GM23338 (cell line): ENCODE results near the gene TMC1.

Experiments
- CREB1 ChIP-seq: fragments of 250-450 bp; sonication (Bioruptor Pico); IDR thresholded peaks from 2 replicates; pipeline ENCODE4 v1.5.0; 2020; ENCODE audit warnings: low read depth, mild to moderate bottlenecking, moderate library complexity
- CTCF ChIP-seq, 2 experiments: fragments of 200-600 bp in 1 of 2; sonication (generic) in 1 of 2; conservative IDR thresholded peaks; 2 replicates each; pipeline versions ENCODE4 v1.5.1 to v1.6.1; 2016 to 2017; ENCODE audit warnings: antibody characterized with exemption in 2 of 2, low read depth in 2 of 2, mild to moderate bottlenecking in 2 of 2, moderate library complexity in 1 of 2
- ETS1 ChIP-seq: IDR thresholded peaks from 2 replicates; pipeline ENCODE4 v1.6.1; 2016; ENCODE audit warnings: antibody characterized with exemption
- EZH2 ChIP-seq: fragments of 200-600 bp; sonication (generic); IDR thresholded peaks from one replicate; pipeline ENCODE4 v1.8.0; 2017; ENCODE audit warnings: antibody characterized with exemption, mild to moderate bottlenecking, low read depth; ENCODE audit not compliant: unreplicated experiment
- EZH2phosphoT487 ChIP-seq: fragments of 200-600 bp; sonication (generic); IDR thresholded peaks from one replicate; pipeline ENCODE4 v1.8.1; 2018; ENCODE audit warnings: antibody characterized with exemption; ENCODE audit not compliant: unreplicated experiment
- JUNB ChIP-seq: IDR thresholded peaks from one replicate; pipeline ENCODE4 v1.6.1; 2016; ENCODE audit warnings: antibody characterized with exemption; ENCODE audit not compliant: unreplicated experiment
- NANOG ChIP-seq: IDR thresholded peaks from 2 replicates; pipeline ENCODE4 v1.6.1; 2016; ENCODE audit warnings: antibody characterized with exemption, borderline replicate concordance
- POLR2AphosphoS5 ChIP-seq: IDR thresholded peaks from 2 replicates; pipeline ENCODE4 v1.6.1; 2016; ENCODE audit warnings: antibody characterized with exemption, low read depth
- REST ChIP-seq: IDR thresholded peaks from one replicate; pipeline ENCODE4 v1.6.1; 2018; ENCODE audit warnings: antibody characterized with exemption; ENCODE audit not compliant: unreplicated experiment
- STAT1 ChIP-seq: IDR thresholded peaks from one replicate; pipeline ENCODE4 v1.6.1; 2016; ENCODE audit warnings: antibody characterized with exemption; ENCODE audit not compliant: unreplicated experiment
- ZNF114 ChIP-seq: fragments of 250-450 bp; sonication (Bioruptor Pico); IDR thresholded peaks from 2 replicates; pipeline ENCODE4 v1.5.0; 2020; ENCODE audit warnings: mild to moderate bottlenecking, moderate library complexity
- ZNF331 ChIP-seq: fragments of 250-450 bp; sonication (Bioruptor Pico); IDR thresholded peaks from 2 replicates; pipeline ENCODE4 v1.5.0; 2020; ENCODE audit warnings: low read depth, mild to moderate bottlenecking, moderate library complexity

DNA sequence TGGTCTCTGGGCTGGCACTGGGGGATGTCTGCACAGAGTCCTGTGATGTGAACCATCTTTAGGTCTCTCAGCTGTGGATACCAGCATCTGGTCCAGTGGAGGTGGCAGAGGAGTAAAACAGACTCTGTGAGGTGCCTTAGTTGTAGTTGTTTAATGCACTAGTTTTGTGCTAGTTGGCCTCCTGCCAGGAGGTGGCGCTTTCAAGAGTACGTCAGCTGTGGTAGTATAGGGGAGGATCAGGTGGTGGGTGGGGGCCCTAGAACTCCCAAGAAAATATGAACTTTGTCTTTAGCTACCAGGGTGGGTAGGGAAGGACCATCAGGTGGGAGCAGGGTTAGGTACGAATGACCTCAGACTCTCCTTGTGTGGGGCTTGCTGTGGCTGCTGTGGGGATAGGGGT, 197.1 kb downstream of the TMC1 start:
- TF ChIP-seq CTCF (conservative IDR thresholded peaks at IDR 0.05; ENCODE audit: low read depth in 2 of 2) (peak; percentile 59 to 64), EZH2 (no peak), REST (no peak), ZNF331 (CRISPR knock-in tag) (no peak), POLR2AphosphoS5 (no peak), EZH2phosphoT487 (no peak), NANOG (no peak), ETS1 (no peak), CREB1 (CRISPR knock-in tag) (no peak), STAT1 (no peak), JUNB (no peak), ZNF114 (CRISPR knock-in tag) (no peak)
